Right lobe of liver (tissue), 6 donors: Measurements from ENCODE around the gene S100P. TPM values are rescaled to one million over a fixed set of nuclear protein-coding genes. Genes with fewer than 3 reads are reported as not detected.
A peak's percentile ranks its signal among the peaks of the same experiment; 100 is the strongest.

Experiments used
- ATAC-seq, 4 donors: fragments of 200-7000 bp; cut with Tn5 transposase; one replicate each; pipeline ENCODE4 v1.9.1; 2020; ENCODE audit warnings: mild to moderate bottlenecking in 4 of 4, moderate library complexity in 4 of 4
- DNase-seq, 3 donors: peaks; one replicate each; pipeline ENCODE4 v3.0.0-alpha.2; 2020
- H3K27ac ChIP-seq, 3 donors: fragments of 200-600 bp; one replicate each; pipeline ENCODE4 v1.8.0; 2022
- H3K27me3 ChIP-seq, 2 donors: fragments of 200-600 bp; one replicate each; pipeline ENCODE4 v1.8.0; 2022
- H3K36me3 ChIP-seq, 4 donors: fragments of 200-600 bp; sonication (generic) in 1 of 4; one replicate each; pipeline versions ENCODE4 v1.5.1 to v1.8.0; 2017 to 2022; ENCODE audit warnings: control low read depth in 1 of 4
- H3K4me1 ChIP-seq, 4 donors: fragments of 200-600 bp; sonication (generic) in 1 of 4; one replicate each; pipeline versions ENCODE4 v1.5.1 to v1.8.0; 2017 to 2022; ENCODE audit warnings: control low read depth in 1 of 4
- H3K4me3 ChIP-seq, 3 donors: fragments of 200-600 bp; one replicate each; pipeline ENCODE4 v1.8.0; 2022
- H3K9me3 ChIP-seq, 4 donors: fragments of 200-600 bp; sonication (generic) in 1 of 4; one replicate each; pipeline versions ENCODE4 v1.5.1 to v1.8.0; 2017 to 2022; ENCODE audit warnings: control low read depth in 1 of 4
- CTCF ChIP-seq, 4 donors: fragments of 200-600 bp in 3 of 4; fragments of 450-650 bp in 1 of 4; IDR thresholded peaks; one replicate each; pipeline versions ENCODE4 v1.5.1 to v1.8.0; 2016 to 2022; ENCODE audit warnings: antibody characterized with exemption in 4 of 4, mild to moderate bottlenecking in 2 of 4
- POLR2A ChIP-seq: fragments of 450-650 bp; IDR thresholded peaks from one replicate; pipeline ENCODE4 v1.6.1; 2017; ENCODE audit warnings: antibody characterized with exemption, mild to moderate bottlenecking
- WGBS: methylation state at CpG from one replicate; pipeline ENCODE4 v1.1.6; 2018; ENCODE audit warnings: low coverage, low lambda C conversion rate; ENCODE audit not compliant: insufficient coverage; ENCODE audit errors: missing lambda C conversion rate; 5-methylcytosine and 5-hydroxymethylcytosine counted together
- intact Hi-C, 2 donors: fragments of 100-400 bp; cut with DNase I; formaldehyde crosslinking; loops; one replicate each; pipeline versions ENCODE4 v1.11.2 to v1.14.1; 2022
- total RNA-seq, 6 experiments: library from RNA; depleted of rRNA in 2 of 6; stranded (reverse); fragments of >200 nt in 2 of 6; fragmentation: NEBNext Ultra II Directional in 3 of 6; extraction: Animal tissue kit (Norgen Biotek cat#: 25700) in 3 of 6; gene quantifications; one replicate each; pipeline versions ENCODE4 v1.1.0 to v1.2.4, GENCODE V29; 2016 to 2023
- donor health status: DM: no; HTN: yes; CAD: no.
- donor health status: DM: no; HTN: no; CAD: no.
- donor health status: DM: no; HTN: no; CAD: no.
- donor health status: DM: no; HTN: yes; CAD: no.
- donor health status: DM: no; HTN: yes; CAD: no.

Gene S100P
- total RNA-seq, 6 experiments from 2014 or later: 0.59 to 6.3 (median 2.7) TPM

- no peaks in the 10 kb centered on the region for H3K27me3 ChIP-seq
- ATAC-seq (peak in 2 of 4 donors; percentile 3 to 4), DNase-seq (no peak)
- no peak for TF ChIP-seq CTCF (IDR thresholded peaks at IDR 0.05)
- TF ChIP-seq POLR2A: no peak
- H3K9me3 ChIP-seq: no peaks in the 10 kb centered on the region
- peak overlapping the region; percentile 76 to 83 (median 76) for H3K4me3 ChIP-seq
- 4% methylated on average over 6 of the region's 6 CpGs for WGBS
- H3K36me3 ChIP-seq: peaks cover 0 to 2% (median 0%) of the 10 kb centered on the region in 4 donors
- peak overlapping the region; percentile 19 to 83 (median 75) for H3K27ac ChIP-seq
- peaks cover 0 to 38% (median 19%) of the 10 kb centered on the region in 4 donors for H3K4me1 ChIP-seq
- intact Hi-C loops: no loop called here
Observed at GRCh38 chr4:6710282-6710681, 16.6 kb downstream of the S100P start.

- Histone ChIP-seq H3K27me3 (no peaks in the 10 kb centered on the region), H3K36me3 (peaks cover 0 to 2% (median 0%) of the 10 kb centered on the region in 4 donors), H3K4me1 (peaks cover 0 to 32% (median 16%) of the 10 kb centered on the region in 4 donors), H3K4me3 (no peak overlapping the region), H3K9me3 (no peaks in the 10 kb centered on the region), H3K27ac (no peak overlapping the region)
- ATAC-seq (no peak), DNase-seq (no peak)
- no peak for TF ChIP-seq CTCF (IDR thresholded peaks at IDR 0.05)
- TF ChIP-seq POLR2A: no peak
- intact Hi-C loops: no loop called here
- 63% methylated on average over 2 of the region's 2 CpGs for WGBS
Observed at GRCh38 chr4:6710996-6711395, 17.3 kb downstream of the S100P start.

GRCh38 chr4:6714954-6715353 is 21.3 kb downstream of the S100P start:
- Histone ChIP-seq H3K4me1 (peaks cover 0 to 21% (median 6%) of the 10 kb centered on the region in 4 donors), H3K27me3 (no peaks in the 10 kb centered on the region), H3K9me3 (no peaks in the 10 kb centered on the region), H3K4me3 (no peak overlapping the region), H3K36me3 (no peaks in the 10 kb centered on the region), H3K27ac (no peak overlapping the region)
- 75% methylated on average over 1 of the region's 1 CpG for WGBS
- DNase-seq: peak in 1 of 3 donors; percentile 22
- intact Hi-C loops: no loop called here
- no peak for TF ChIP-seq CTCF (IDR thresholded peaks at IDR 0.05)
- no peak for TF ChIP-seq POLR2A
- ATAC-seq: no peak

- intact Hi-C loops: no loop called here
- no peak for ATAC-seq
- H3K36me3 ChIP-seq: no peaks in the 10 kb centered on the region
- H3K27ac ChIP-seq: peak overlapping the region; percentile 21 to 77 (median 68)
- TF ChIP-seq CTCF (IDR thresholded peaks at IDR 0.05) (no peak), POLR2A (no peak)
- H3K4me3 ChIP-seq: peak overlapping the region; percentile 67 to 87 (median 69)
- peaks cover 0 to 15% (median 5%) of the 10 kb centered on the region in 4 donors for H3K4me1 ChIP-seq
- 7% methylated on average over 9 of the region's 9 CpGs for WGBS
- no peaks in the 10 kb centered on the region for H3K27me3 ChIP-seq
- DNase-seq: no peak
- no peaks in the 10 kb centered on the region for H3K9me3 ChIP-seq
Observed at GRCh38 chr4:6715704-6716017, 22.0 kb downstream of the S100P start.
